ENCODE results near the gene MAPK8.

Gene MAPK8

GRCh38 chr10:48464871-48465736, 158.6 kb downstream of the MAPK8 start:
- no peak for DNase-seq

GRCh38 chr10:48465860-48466521, 159.5 kb downstream of the MAPK8 start:
- DNase-seq, result no peak

- DNase-seq, result no peak
Measured at GRCh38 chr10:48466611-48467240, 160.2 kb downstream of the MAPK8 start.

GRCh38 chr10:48467669-48468068, 161.2 kb downstream of the MAPK8 start:
- no peak for DNase-seq

GRCh38 chr10:48468130-48468790, 161.8 kb downstream of the MAPK8 start:
- no peak for DNase-seq

GRCh38 chr10:48468866-48469511, 162.5 kb downstream of the MAPK8 start:
- DNase-seq, result no peak

- no peak for DNase-seq
Measured at GRCh38 chr10:48469516-48470020, 163.1 kb downstream of the MAPK8 start.

GRCh38 chr10:48470115-48470892, 163.8 kb downstream of the MAPK8 start:
- DNase-seq, result no peak

- no peak for DNase-seq
Measured at GRCh38 chr10:48470893-48471805, 164.7 kb downstream of the MAPK8 start.

- DNase-seq, result no peak
Measured at GRCh38 chr10:48472501-48473069, 166.1 kb downstream of the MAPK8 start.

- no peak for DNase-seq
Measured at GRCh38 chr10:48473704-48474103, 167.2 kb downstream of the MAPK8 start.

- DNase-seq, result no peak
Measured at GRCh38 chr10:48474765-48475365, 168.4 kb downstream of the MAPK8 start.

GRCh38 chr10:48475943-48476278, 169.4 kb downstream of the MAPK8 start:
- DNase-seq, result no peak

- DNase-seq, result no peak
Measured at GRCh38 chr10:48476279-48476982, 170.0 kb downstream of the MAPK8 start.

GRCh38 chr10:48477141-48477540, 170.7 kb downstream of the MAPK8 start:
- no peak for DNase-seq

- no peak for DNase-seq
Measured at GRCh38 chr10:48477616-48478015, 171.1 kb downstream of the MAPK8 start.

GRCh38 chr10:48478469-48478868, 172.0 kb downstream of the MAPK8 start:
- DNase-seq, result no peak

GRCh38 chr10:48478980-48479811, 172.7 kb downstream of the MAPK8 start:
- DNase-seq, result no peak
